Trophoblast cell (in vitro differentiated cells and primary cell): ENCODE measurements around the gene BTBD9.

ENCODE experiments used
- DNase-seq, 2 donors: peaks; one replicate each; pipeline ENCODE4 v3.0.0-alpha.2; 2016
- H2AFZ ChIP-seq: 2 replicates; pipeline ENCODE4 v1.6.1; 2013; ENCODE audit warnings: low read length, moderate library complexity, mild to moderate bottlenecking; ENCODE audit not compliant: insufficient read depth, poor library complexity
- H2AK5ac ChIP-seq: 2 replicates; pipeline ENCODE4 v1.6.1; 2013; ENCODE audit warnings: mild to moderate bottlenecking, low read length
- H2BK120ac ChIP-seq: 2 replicates; pipeline ENCODE4 v1.6.1; 2013; ENCODE audit warnings: low read length, mild to moderate bottlenecking, moderate library complexity; ENCODE audit not compliant: insufficient read depth, poor library complexity
- H2BK12ac ChIP-seq: 2 replicates; pipeline ENCODE4 v1.6.1; 2013; ENCODE audit warnings: mild to moderate bottlenecking, low read length, moderate library complexity
- H2BK5ac ChIP-seq: 2 replicates; pipeline ENCODE4 v1.6.1; 2013; ENCODE audit warnings: low read length, low read depth, moderate library complexity, mild to moderate bottlenecking; ENCODE audit not compliant: poor library complexity
- H3K14ac ChIP-seq: 2 replicates; pipeline ENCODE4 v1.6.1; 2013; ENCODE audit warnings: mild to moderate bottlenecking, low read length
- H3K18ac ChIP-seq: 2 replicates; pipeline ENCODE4 v1.6.1; 2013; ENCODE audit warnings: mild to moderate bottlenecking, low read length
- H3K23ac ChIP-seq: 2 replicates; pipeline ENCODE4 v1.6.1; 2013; ENCODE audit warnings: low read length
- H3K27ac ChIP-seq: 2 replicates; pipeline ENCODE4 v1.5.1; 2013; ENCODE audit warnings: low read depth, mild to moderate bottlenecking, inconsistent platforms, low read length, moderate library complexity
- H3K27me3 ChIP-seq: 2 replicates; pipeline ENCODE4 v1.6.1; 2013; ENCODE audit warnings: inconsistent platforms, mild to moderate bottlenecking, low read length, moderate library complexity; ENCODE audit not compliant: insufficient read depth
- H3K36me3 ChIP-seq, 2 experiments: 1 replicate in 1 of 2; 2 replicates in 1 of 2; pipeline ENCODE4 v1.6.1; 2013; ENCODE audit warnings: low read length in 2 of 2, mild to moderate bottlenecking in 2 of 2, moderate library complexity in 1 of 2; ENCODE audit not compliant: insufficient read depth in 2 of 2, control insufficient read depth in 1 of 2
- H3K4ac ChIP-seq: 2 replicates; pipeline ENCODE4 v1.6.1; 2013; ENCODE audit warnings: low read depth, mild to moderate bottlenecking, low read length, moderate library complexity
- H3K4me1 ChIP-seq, 2 experiments: 1 replicate in 1 of 2; 2 replicates in 1 of 2; pipeline ENCODE4 v1.6.1; 2013; ENCODE audit warnings: low read length in 2 of 2, mild to moderate bottlenecking in 2 of 2, moderate library complexity in 1 of 2; ENCODE audit not compliant: insufficient read depth in 2 of 2, control insufficient read depth in 1 of 2
- H3K4me2 ChIP-seq: 2 replicates; pipeline ENCODE4 v1.6.1; 2013; ENCODE audit warnings: inconsistent platforms, mild to moderate bottlenecking, low read length, moderate library complexity
- H3K4me3 ChIP-seq: 2 replicates; pipeline ENCODE4 v1.5.1; 2013; ENCODE audit warnings: mild to moderate bottlenecking, low read depth, low read length, inconsistent platforms
- H3K79me1 ChIP-seq: one replicate; pipeline ENCODE4 v1.6.1; 2013; ENCODE audit warnings: low read length
- H3K79me2 ChIP-seq: 2 replicates; pipeline ENCODE4 v1.6.1; 2013; ENCODE audit warnings: low read length, mild to moderate bottlenecking; ENCODE audit not compliant: control insufficient read depth, insufficient read depth, poor library complexity
- H3K9ac ChIP-seq: 2 replicates; pipeline ENCODE4 v1.6.1; 2013; ENCODE audit warnings: mild to moderate bottlenecking, low read length
- H3K9me3 ChIP-seq: 2 replicates; pipeline ENCODE4 v1.6.1; 2013; ENCODE audit warnings: low read depth, mild to moderate bottlenecking, control low read depth, inconsistent platforms, low read length; ENCODE audit not compliant: insufficient read depth
- H4K12ac ChIP-seq: 2 replicates; pipeline ENCODE4 v1.6.1; 2013; ENCODE audit warnings: low read depth, mild to moderate bottlenecking, low read length, moderate library complexity
- H4K8ac ChIP-seq: 2 replicates; pipeline ENCODE4 v1.6.1; 2013; ENCODE audit warnings: low read depth, mild to moderate bottlenecking, low read length, moderate library complexity
- H4K91ac ChIP-seq: one replicate; pipeline ENCODE4 v1.6.1; 2013; ENCODE audit warnings: low read depth, mild to moderate bottlenecking, low read length, moderate library complexity
- WGBS: extraction: QIAGEN DNeasy Blood & Tissue Kit; methylation state at CpG from one replicate; pipeline ENCODE4 v1.1.7; 2013; ENCODE audit warnings: missing lambda C conversion rate; ENCODE audit not compliant: insufficient read length, insufficient coverage; ENCODE audit errors: extremely low coverage; 5-methylcytosine and 5-hydroxymethylcytosine counted together

BTBD9 gene

GRCh38 chr6:38302081-38302480, 337.6 kb downstream of the BTBD9 start:
- Histone ChIP-seq H2BK12ac (no peak overlapping the region), H2BK5ac (no peak overlapping the region), H3K4me2 (no peak overlapping the region), H2AK5ac (no peak overlapping the region), H3K9me3 (no peaks in the 10 kb centered on the region), H3K18ac (no peak overlapping the region), H3K4me1 (no peaks in the 10 kb centered on the region), H3K4ac (no peak overlapping the region), H3K23ac (no peak overlapping the region), H3K36me3 (no peaks in the 10 kb centered on the region), H3K27ac (no peak overlapping the region), H2BK120ac (no peak overlapping the region), H3K9ac (no peak overlapping the region), H3K14ac (no peak overlapping the region), H3K27me3 (no peaks in the 10 kb centered on the region), H4K12ac (no peak overlapping the region), H3K79me1 (no peaks in the 10 kb centered on the region), H3K79me2 (no peaks in the 10 kb centered on the region), H2AFZ (no peak overlapping the region), H4K91ac (no peak overlapping the region), H3K4me3 (no peak overlapping the region), H4K8ac (no peak overlapping the region)
- DNase-seq, result no peak
- WGBS, result no CpG with 5 or more reads among the region's 1 CpG

GRCh38 chr6:38290133-38290799, 349.5 kb downstream of the BTBD9 start:
- Histone ChIP-seq H4K8ac (no peak overlapping the region), H4K91ac (no peak overlapping the region), H2BK12ac (no peak overlapping the region), H2AFZ (no peak overlapping the region), H3K27ac (no peak overlapping the region), H2BK120ac (no peak overlapping the region), H3K79me1 (no peaks in the 10 kb centered on the region), H3K4me1 (no peaks in the 10 kb centered on the region), H3K4me3 (no peak overlapping the region), H2AK5ac (no peak overlapping the region), H3K14ac (no peak overlapping the region), H3K27me3 (no peaks in the 10 kb centered on the region), H3K9me3 (no peaks in the 10 kb centered on the region), H3K9ac (no peak overlapping the region), H3K18ac (no peak overlapping the region), H3K79me2 (no peaks in the 10 kb centered on the region), H3K36me3 (no peaks in the 10 kb centered on the region), H3K23ac (no peak overlapping the region), H4K12ac (no peak overlapping the region), H3K4me2 (no peak overlapping the region), H2BK5ac (no peak overlapping the region), H3K4ac (no peak overlapping the region)
- WGBS, result no CpG with 5 or more reads among the region's 3 CpGs
- no peak for DNase-seq

- Histone ChIP-seq H2AK5ac (no peak overlapping the region), H3K36me3 (no peaks in the 10 kb centered on the region), H2BK12ac (no peak overlapping the region), H3K18ac (no peak overlapping the region), H2BK120ac (no peak overlapping the region), H3K9ac (no peak overlapping the region), H3K4ac (no peak overlapping the region), H4K12ac (no peak overlapping the region), H2AFZ (no peak overlapping the region), H4K8ac (no peak overlapping the region), H4K91ac (no peak overlapping the region), H3K9me3 (no peaks in the 10 kb centered on the region), H3K79me2 (no peaks in the 10 kb centered on the region), H3K23ac (no peak overlapping the region), H3K4me1 (no peaks in the 10 kb centered on the region), H3K79me1 (no peaks in the 10 kb centered on the region), H3K4me3 (no peak overlapping the region), H2BK5ac (no peak overlapping the region), H3K14ac (no peak overlapping the region), H3K27ac (no peak overlapping the region), H3K4me2 (no peak overlapping the region), H3K27me3 (no peaks in the 10 kb centered on the region)
- no CpG with 5 or more reads among the region's 2 CpGs for WGBS
- no peak for DNase-seq
These were observed 352.2 kb downstream of the BTBD9 start for GRCh38 chr6:38287487-38287886.

GRCh38 chr6:38284802-38285394, 354.8 kb downstream of the BTBD9 start:
- Histone ChIP-seq H2BK120ac (no peak overlapping the region), H3K4ac (no peak overlapping the region), H3K36me3 (no peaks in the 10 kb centered on the region), H4K91ac (no peak overlapping the region), H2BK12ac (no peak overlapping the region), H2AK5ac (no peak overlapping the region), H3K14ac (no peak overlapping the region), H3K9ac (no peak overlapping the region), H2BK5ac (no peak overlapping the region), H2AFZ (no peak overlapping the region), H3K27me3 (no peaks in the 10 kb centered on the region), H3K4me1 (no peaks in the 10 kb centered on the region), H3K23ac (no peak overlapping the region), H3K79me1 (no peaks in the 10 kb centered on the region), H3K79me2 (no peaks in the 10 kb centered on the region), H3K18ac (no peak overlapping the region), H3K4me3 (no peak overlapping the region), H4K8ac (no peak overlapping the region), H3K4me2 (no peak overlapping the region), H3K9me3 (no peaks in the 10 kb centered on the region), H4K12ac (no peak overlapping the region), H3K27ac (no peak overlapping the region)
- no CpG with 5 or more reads among the region's 4 CpGs for WGBS
- no peak for DNase-seq
